C4-2B (cell line): ENCODE measurements around the gene FAM180A.

Experiments
- ZFX ChIP-seq: fragments of 450-650 bp; IDR thresholded peaks from 2 replicates; pipeline ENCODE4 v1.6.1; 2017
- TF ChIP-seq, protein P1 (sequence below): fragments of 450-650 bp; conservative IDR thresholded peaks from 2 replicates; pipeline ENCODE4 v1.5.1; 2017; ENCODE audit warnings: mild to moderate bottlenecking

DNA sequence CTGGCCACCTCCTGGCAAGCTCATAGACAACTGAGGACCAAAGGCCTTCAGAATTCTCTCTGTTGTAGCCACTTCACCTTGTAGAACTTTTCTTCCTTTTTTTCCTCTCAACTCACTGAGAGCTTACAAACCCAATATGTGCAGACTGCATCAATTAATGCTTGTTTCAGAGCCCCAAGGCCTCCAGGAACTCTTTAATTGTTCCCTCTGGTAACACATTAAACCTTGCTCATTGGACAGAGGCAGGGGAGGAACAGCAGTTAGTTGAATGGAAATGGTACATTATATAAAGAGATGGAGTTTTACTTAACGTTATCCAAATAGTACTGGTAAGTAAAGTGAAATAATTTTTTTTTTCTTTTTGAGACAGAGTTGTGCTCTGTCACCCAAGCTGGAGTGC is 61.1 kb downstream of the FAM180A start:
- TF ChIP-seq, protein P1, sequence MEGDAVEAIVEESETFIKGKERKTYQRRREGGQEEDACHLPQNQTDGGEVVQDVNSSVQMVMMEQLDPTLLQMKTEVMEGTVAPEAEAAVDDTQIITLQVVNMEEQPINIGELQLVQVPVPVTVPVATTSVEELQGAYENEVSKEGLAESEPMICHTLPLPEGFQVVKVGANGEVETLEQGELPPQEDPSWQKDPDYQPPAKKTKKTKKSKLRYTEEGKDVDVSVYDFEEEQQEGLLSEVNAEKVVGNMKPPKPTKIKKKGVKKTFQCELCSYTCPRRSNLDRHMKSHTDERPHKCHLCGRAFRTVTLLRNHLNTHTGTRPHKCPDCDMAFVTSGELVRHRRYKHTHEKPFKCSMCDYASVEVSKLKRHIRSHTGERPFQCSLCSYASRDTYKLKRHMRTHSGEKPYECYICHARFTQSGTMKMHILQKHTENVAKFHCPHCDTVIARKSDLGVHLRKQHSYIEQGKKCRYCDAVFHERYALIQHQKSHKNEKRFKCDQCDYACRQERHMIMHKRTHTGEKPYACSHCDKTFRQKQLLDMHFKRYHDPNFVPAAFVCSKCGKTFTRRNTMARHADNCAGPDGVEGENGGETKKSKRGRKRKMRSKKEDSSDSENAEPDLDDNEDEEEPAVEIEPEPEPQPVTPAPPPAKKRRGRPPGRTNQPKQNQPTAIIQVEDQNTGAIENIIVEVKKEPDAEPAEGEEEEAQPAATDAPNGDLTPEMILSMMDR: no peak
- TF ChIP-seq ZFX: no peak
